ENCODE data around the gene NBAS.

GRCh38 chr2:15591373-15591691 lies 30.2 kb upstream of the NBAS start:
- TF ChIP-seq CTCF (IDR thresholded peaks at IDR 0.05; ENCODE audit: low read depth, low read length) (no peak), POLR2A (IDR thresholded peaks at IDR 0.05; ENCODE audit: extremely low read depth, insufficient read length) (no peak)
